ENCODE measurements around the gene LOX. TPM values are rescaled to one million over a fixed set of nuclear protein-coding genes. Genes with fewer than 3 reads are reported as not detected.

The LOX gene
- total and polyA plus RNA-seq, 2 experiments from 2014 or later, result 1.5 to 1.8 TPM

GRCh38 chr5:122126177-122126755 is 48.2 kb upstream of the LOX start (continued):
- TF ChIP-seq REST (IDR thresholded peaks at IDR 0.05; ENCODE audit: unreplicated experiment) (no peak), NANOG (IDR thresholded peaks at IDR 0.05; ENCODE audit: borderline replicate concordance) (no peak), ZNF114 (CRISPR knock-in tag; IDR thresholded peaks at IDR 0.05) (no peak), EZH2phosphoT487 (IDR thresholded peaks at IDR 0.05; ENCODE audit: unreplicated experiment) (no peak), POLR2AphosphoS5 (IDR thresholded peaks at IDR 0.05; ENCODE audit: low read depth) (no peak), STAT1 (IDR thresholded peaks at IDR 0.05; ENCODE audit: unreplicated experiment) (no peak)

GRCh38 chr5:122124766-122125165 is 46.7 kb upstream of the LOX start:
- no peak overlapping the region for H3K4me2 ChIP-seq
- no peaks in the 10 kb centered on the region for H3K9me2 ChIP-seq (ENCODE audit: insufficient read depth)
- ATAC-seq (no peak), DNase-seq (ENCODE audit: low spot score) (no peak)
- no peaks in the 10 kb centered on the region for H3K27me3 Mint-ChIP-seq (ENCODE audit: insufficient read depth, low read depth, poor library complexity)
- no peaks in the 10 kb centered on the region for H3F3A ChIP-seq (replicated peaks; ENCODE audit: low read depth)
- no peak overlapping the region for H3K27ac ChIP-seq (ENCODE audit: low read depth)
- H3K4me3 Mint-ChIP-seq, result no peak overlapping the region
- peaks cover 22% of the 10 kb centered on the region for H3K4me1 ChIP-seq (ENCODE audit: insufficient read depth)
- no peak overlapping the region for H3K27ac Mint-ChIP-seq
- H3K36me3 ChIP-seq (ENCODE audit: insufficient read depth), result no peaks in the 10 kb centered on the region
- H4K20me1 ChIP-seq (replicated peaks; ENCODE audit: insufficient read depth), result no peaks in the 10 kb centered on the region
- no peaks in the 10 kb centered on the region for H3K27me3 ChIP-seq (ENCODE audit: insufficient read depth)
- no peaks in the 10 kb centered on the region for H3K79me2 ChIP-seq (replicated peaks; ENCODE audit: insufficient read depth)
- no peaks in the 10 kb centered on the region for H3K9me3 Mint-ChIP-seq
- H3K36me3 Mint-ChIP-seq (ENCODE audit: low read depth), result no peaks in the 10 kb centered on the region
- H3K4me3 ChIP-seq, result no peak overlapping the region
- H3K4me1 Mint-ChIP-seq, result peaks cover 31% of the 10 kb centered on the region
- H2AFZ ChIP-seq, result no peak overlapping the region
- TF ChIP-seq ZNF114 (CRISPR knock-in tag; IDR thresholded peaks at IDR 0.05) (no peak), ZNF331 (CRISPR knock-in tag; IDR thresholded peaks at IDR 0.05; ENCODE audit: low read depth) (no peak), EZH2 (IDR thresholded peaks at IDR 0.05; ENCODE audit: low read depth, unreplicated experiment) (no peak), ZNF462 (CRISPR knock-in tag; IDR thresholded peaks at IDR 0.05) (no peak), STAT1 (IDR thresholded peaks at IDR 0.05; ENCODE audit: unreplicated experiment) (no peak), CREB1 (CRISPR knock-in tag; IDR thresholded peaks at IDR 0.05; ENCODE audit: low read depth) (no peak), ETS1 (IDR thresholded peaks at IDR 0.05) (no peak), NANOG (IDR thresholded peaks at IDR 0.05; ENCODE audit: borderline replicate concordance) (no peak), JUNB (IDR thresholded peaks at IDR 0.05; ENCODE audit: unreplicated experiment) (no peak), POLR2AphosphoS5 (IDR thresholded peaks at IDR 0.05; ENCODE audit: low read depth) (no peak), EZH2phosphoT487 (IDR thresholded peaks at IDR 0.05; ENCODE audit: unreplicated experiment) (no peak)

Data from GM23338 (cell line).